Endothelial cell (in vitro differentiated cells): ENCODE measurements around the gene GALNT11. TPM values are rescaled to one million over a fixed set of nuclear protein-coding genes. Genes with fewer than 3 reads are reported as not detected.

Source experiments
- DNase-seq: peaks from one replicate; pipeline ENCODE4 v3.0.0; 2021; ENCODE audit warnings: low spot score
- H3K27ac Mint-ChIP-seq: one replicate; pipeline ENCODE4 v1.8.0; 2021; ENCODE audit warnings: mixed read lengths, inconsistent platforms; ENCODE audit not compliant: unreplicated experiment
- H3K27me3 Mint-ChIP-seq: one replicate; pipeline ENCODE4 v1.8.0; 2021; ENCODE audit warnings: mild to moderate bottlenecking, moderate library complexity, mixed read lengths, inconsistent platforms; ENCODE audit not compliant: unreplicated experiment
- H3K36me3 Mint-ChIP-seq: one replicate; pipeline ENCODE4 v1.8.0; 2021; ENCODE audit warnings: mild to moderate bottlenecking, low read depth, mixed read lengths, inconsistent platforms; ENCODE audit not compliant: unreplicated experiment
- H3K4me1 Mint-ChIP-seq: one replicate; pipeline ENCODE4 v1.8.0; 2021; ENCODE audit warnings: mild to moderate bottlenecking, mixed read lengths, inconsistent platforms; ENCODE audit not compliant: unreplicated experiment
- H3K4me3 Mint-ChIP-seq: one replicate; pipeline ENCODE4 v1.8.0; 2021; ENCODE audit warnings: mild to moderate bottlenecking, mixed read lengths, inconsistent platforms; ENCODE audit not compliant: unreplicated experiment
- H3K9me3 Mint-ChIP-seq: one replicate; pipeline ENCODE4 v1.8.0; 2021; ENCODE audit warnings: mixed read lengths, inconsistent platforms; ENCODE audit not compliant: unreplicated experiment
- CTCF ChIP-seq: fragments of 200-600 bp; sonication (generic); IDR thresholded peaks from one replicate; pipeline ENCODE4 v1.5.0; 2021; ENCODE audit warnings: antibody characterized with exemption; ENCODE audit not compliant: unreplicated experiment
- total RNA-seq: library from RNA; stranded (reverse); fragmentation: NEBNext Ultra II Directional; extraction: Animal tissue kit (Norgen Biotek cat#: 25700); gene quantifications from one replicate; pipeline ENCODE4 v1.2.1, GENCODE V29; 2021; ENCODE audit not compliant: unreplicated experiment

The GALNT11 gene
- total RNA-seq, 1 donor from 2014 or later, result 21.2 TPM

- peaks cover 3% of the 10 kb centered on the region for H3K4me1 Mint-ChIP-seq
- no peak overlapping the region for H3K4me3 Mint-ChIP-seq
- no peaks in the 10 kb centered on the region for H3K36me3 Mint-ChIP-seq
- no peak overlapping the region for H3K27ac Mint-ChIP-seq
- no peak for DNase-seq
- no peak for TF ChIP-seq CTCF
- no peaks in the 10 kb centered on the region for H3K9me3 Mint-ChIP-seq
- H3K27me3 Mint-ChIP-seq, result peaks cover 2% of the 10 kb centered on the region
Observed at GRCh38 chr7:152048051-152048450, 22.6 kb downstream of the GALNT11 start.

- Mint-ChIP-seq H3K36me3 (no peaks in the 10 kb centered on the region), H3K27me3 (peaks cover 2% of the 10 kb centered on the region), H3K27ac (no peak overlapping the region), H3K4me1 (peaks cover 4% of the 10 kb centered on the region), H3K9me3 (no peaks in the 10 kb centered on the region), H3K4me3 (no peak overlapping the region)
- no peak for TF ChIP-seq CTCF
- DNase-seq, result no peak
Observed at GRCh38 chr7:152050547-152050971, 25.1 kb downstream of the GALNT11 start.

- no peak for TF ChIP-seq CTCF
- Mint-ChIP-seq H3K27ac (no peak overlapping the region), H3K27me3 (no peaks in the 10 kb centered on the region), H3K4me1 (peaks cover 4% of the 10 kb centered on the region), H3K4me3 (no peak overlapping the region), H3K36me3 (no peaks in the 10 kb centered on the region), H3K9me3 (no peaks in the 10 kb centered on the region)
- no peak for DNase-seq
Observed at GRCh38 chr7:152051968-152052367, 26.5 kb downstream of the GALNT11 start.

GRCh38 chr7:152052771-152053170 lies 27.3 kb downstream of the GALNT11 start:
- no peak for TF ChIP-seq CTCF
- Mint-ChIP-seq H3K4me3 (no peak overlapping the region), H3K27me3 (no peaks in the 10 kb centered on the region), H3K36me3 (no peaks in the 10 kb centered on the region), H3K9me3 (no peaks in the 10 kb centered on the region), H3K4me1 (peaks cover 4% of the 10 kb centered on the region), H3K27ac (no peak overlapping the region)
- DNase-seq, result no peak

GRCh38 chr7:152054367-152055230 lies 29.1 kb downstream of the GALNT11 start:
- Mint-ChIP-seq H3K27me3 (no peaks in the 10 kb centered on the region), H3K4me3 (no peak overlapping the region), H3K9me3 (no peaks in the 10 kb centered on the region), H3K4me1 (peaks cover 4% of the 10 kb centered on the region), H3K27ac (no peak overlapping the region), H3K36me3 (no peaks in the 10 kb centered on the region)
- no peak for DNase-seq
- no peak for TF ChIP-seq CTCF
